GM19324 (cell line): ENCODE data around the gene GPR143.
"Not testable (repeated sequence)": the region's sequence is repeated elsewhere in the genome, so short reads cannot be mapped to it uniquely, and the experiment has no call there.

Experiments
- ATAC-seq: cut with Tn5 transposase; IDR thresholded peaks from one replicate; pipeline ENCODE4 v1.9.1; 2021; ENCODE audit warnings: mild to moderate bottlenecking, moderate library complexity; ENCODE audit not compliant: unreplicated experiment, low FRiP score

GPR143 gene

GRCh38 chrX:9770319-9770718 is 4.7 kb upstream of the GPR143 start:
- no peak for ATAC-seq

GRCh38 chrX:9768321-9768839 is 2.7 kb upstream of the GPR143 start:
- ATAC-seq = not testable (repeated sequence)

- no peak for ATAC-seq
Observed at GRCh38 chrX:9767375-9767774, 1.7 kb upstream of the GPR143 start.

GRCh38 chrX:9765072-9765736 is 443 bp downstream of the GPR143 start:
- ATAC-seq = no peak

- no peak for ATAC-seq
Observed at GRCh38 chrX:9759337-9759736, 6.3 kb downstream of the GPR143 start.

GRCh38 chrX:9758021-9758638 is 7.5 kb downstream of the GPR143 start:
- no peak for ATAC-seq

- no peak for ATAC-seq
Observed at GRCh38 chrX:9757366-9757765, 8.3 kb downstream of the GPR143 start.

GRCh38 chrX:9749146-9749692 is 16.4 kb downstream of the GPR143 start:
- no peak for ATAC-seq

GRCh38 chrX:9747644-9748043 is 18.0 kb downstream of the GPR143 start:
- no peak for ATAC-seq

- no peak for ATAC-seq
Observed at GRCh38 chrX:9746148-9746888, 19.3 kb downstream of the GPR143 start.

- ATAC-seq = no peak
Observed at GRCh38 chrX:9745417-9746115, 20.1 kb downstream of the GPR143 start.

- no peak for ATAC-seq
Observed at GRCh38 chrX:9739130-9739529, 26.5 kb downstream of the GPR143 start.

GRCh38 chrX:9738151-9738550 is 27.5 kb downstream of the GPR143 start:
- ATAC-seq = no peak

GRCh38 chrX:9737363-9737762 is 28.3 kb downstream of the GPR143 start:
- ATAC-seq = no peak

- no peak for ATAC-seq
Observed at GRCh38 chrX:9730752-9731151, 34.9 kb downstream of the GPR143 start.

GRCh38 chrX:9730078-9730477 is 35.6 kb downstream of the GPR143 start:
- no peak for ATAC-seq

- ATAC-seq = no peak
Observed at GRCh38 chrX:9729171-9729885, 36.3 kb downstream of the GPR143 start.

GRCh38 chrX:9728261-9728660 is 37.4 kb downstream of the GPR143 start:
- ATAC-seq = no peak

- ATAC-seq = no peak
Observed at GRCh38 chrX:9724711-9725110, 40.9 kb downstream of the GPR143 start.

- no peak for ATAC-seq
Observed at GRCh38 chrX:9717376-9717775, 48.3 kb downstream of the GPR143 start.
